Mucosa of stomach (tissue), 1 donor: ENCODE data around the gene RNU1-3.
"Not testable (repeated sequence)": the region's sequence is repeated elsewhere in the genome, so short reads cannot be mapped to it uniquely, and the experiment has no call there.

ENCODE experiments used
- H3K27me3 ChIP-seq: one replicate; pipeline ENCODE4 v1.7.0; 2013; ENCODE audit warnings: mild to moderate bottlenecking, low read length; ENCODE audit not compliant: control insufficient read depth, insufficient read depth
- H3K36me3 ChIP-seq: one replicate; pipeline ENCODE4 v1.7.0; 2013; ENCODE audit warnings: low read length; ENCODE audit not compliant: control insufficient read depth, insufficient read depth
- H3K4me1 ChIP-seq: one replicate; pipeline ENCODE4 v1.7.0; 2013; ENCODE audit warnings: mild to moderate bottlenecking, low read length; ENCODE audit not compliant: control insufficient read depth, insufficient read depth
- H3K4me3 ChIP-seq: one replicate; pipeline ENCODE4 v1.7.0; 2013; ENCODE audit warnings: low read length
- H3K9ac ChIP-seq: one replicate; pipeline ENCODE4 v1.7.0; 2013; ENCODE audit warnings: mild to moderate bottlenecking, low read length, moderate library complexity
- H3K9me3 ChIP-seq: one replicate; pipeline ENCODE4 v1.7.0; 2013; ENCODE audit warnings: mild to moderate bottlenecking, low read length, moderate library complexity; ENCODE audit not compliant: control insufficient read depth
- donor health status: Pancreatic carcinoma.

Gene RNU1-3

GRCh38 chr1:16666502-16667413 lies at the start of gene RNU1-3:
Gene RNU1-3, minus strand, starts transcription at chr1:16666948.
- H3K27me3 ChIP-seq, H3K4me3 ChIP-seq, H3K9ac ChIP-seq, H3K9me3 ChIP-seq, H3K36me3 ChIP-seq, H3K4me1 ChIP-seq: not testable (repeated sequence)

GRCh38 chr1:16713480-16713879 lies 46.7 kb upstream of the RNU1-3 start:
- H3K9me3 ChIP-seq, H3K4me1 ChIP-seq, H3K9ac ChIP-seq, H3K4me3 ChIP-seq, H3K36me3 ChIP-seq: not testable (repeated sequence)
- H3K27me3 ChIP-seq = peaks cover 12% of the 10 kb centered on the region

- not testable (repeated sequence) for H3K4me1 ChIP-seq, H3K9ac ChIP-seq, H3K36me3 ChIP-seq, H3K9me3 ChIP-seq, H3K4me3 ChIP-seq
- H3K27me3 ChIP-seq = peaks cover 12% of the 10 kb centered on the region
Measured at GRCh38 chr1:16712984-16713383, 46.2 kb upstream of the RNU1-3 start.

GRCh38 chr1:16712582-16712981 lies 45.8 kb upstream of the RNU1-3 start:
- not testable (repeated sequence) for H3K4me3 ChIP-seq, H3K27me3 ChIP-seq, H3K4me1 ChIP-seq, H3K36me3 ChIP-seq, H3K9ac ChIP-seq, H3K9me3 ChIP-seq

GRCh38 chr1:16712131-16712530 lies 45.4 kb upstream of the RNU1-3 start:
- not testable (repeated sequence) for H3K9ac ChIP-seq, H3K36me3 ChIP-seq, H3K27me3 ChIP-seq, H3K9me3 ChIP-seq, H3K4me1 ChIP-seq, H3K4me3 ChIP-seq

GRCh38 chr1:16710618-16711017 lies 43.9 kb upstream of the RNU1-3 start:
- not testable (repeated sequence) for H3K27me3 ChIP-seq, H3K9me3 ChIP-seq, H3K4me3 ChIP-seq, H3K36me3 ChIP-seq, H3K9ac ChIP-seq, H3K4me1 ChIP-seq

GRCh38 chr1:16709659-16710087 lies 42.9 kb upstream of the RNU1-3 start:
- not testable (repeated sequence) for H3K27me3 ChIP-seq, H3K9me3 ChIP-seq, H3K9ac ChIP-seq, H3K36me3 ChIP-seq, H3K4me1 ChIP-seq, H3K4me3 ChIP-seq

- H3K4me1 ChIP-seq, H3K4me3 ChIP-seq, H3K27me3 ChIP-seq, H3K9ac ChIP-seq, H3K36me3 ChIP-seq, H3K9me3 ChIP-seq: not testable (repeated sequence)
Measured at GRCh38 chr1:16708704-16709103, 42.0 kb upstream of the RNU1-3 start.

GRCh38 chr1:16707130-16708093 lies 40.7 kb upstream of the RNU1-3 start:
- not testable (repeated sequence) for H3K9me3 ChIP-seq, H3K36me3 ChIP-seq, H3K9ac ChIP-seq, H3K4me3 ChIP-seq, H3K4me1 ChIP-seq, H3K27me3 ChIP-seq

GRCh38 chr1:16706302-16706701 lies 39.6 kb upstream of the RNU1-3 start:
- not testable (repeated sequence) for H3K9ac ChIP-seq, H3K36me3 ChIP-seq, H3K4me3 ChIP-seq, H3K27me3 ChIP-seq, H3K4me1 ChIP-seq, H3K9me3 ChIP-seq

GRCh38 chr1:16704502-16705100 lies 37.9 kb upstream of the RNU1-3 start:
- not testable (repeated sequence) for H3K9ac ChIP-seq, H3K9me3 ChIP-seq

GRCh38 chr1:16704076-16704475 lies 37.3 kb upstream of the RNU1-3 start:
- not testable (repeated sequence) for H3K36me3 ChIP-seq, H3K4me1 ChIP-seq, H3K9ac ChIP-seq, H3K9me3 ChIP-seq, H3K4me3 ChIP-seq, H3K27me3 ChIP-seq

More at GRCh38 chr1:16704502-16705100, 37.9 kb upstream of the RNU1-3 start:
- H3K36me3 ChIP-seq, H3K27me3 ChIP-seq, H3K4me1 ChIP-seq, H3K4me3 ChIP-seq: not testable (repeated sequence)
